Activated T-cell treated with anti-CD3 and anti-CD28 coated beads for 4 hours (primary cell): ENCODE data around the gene DNM3.

Source experiments
- DNase-seq: peaks from one replicate; pipeline ENCODE4 v3.0.0-alpha.2; 2020

The DNM3 gene

DNA sequence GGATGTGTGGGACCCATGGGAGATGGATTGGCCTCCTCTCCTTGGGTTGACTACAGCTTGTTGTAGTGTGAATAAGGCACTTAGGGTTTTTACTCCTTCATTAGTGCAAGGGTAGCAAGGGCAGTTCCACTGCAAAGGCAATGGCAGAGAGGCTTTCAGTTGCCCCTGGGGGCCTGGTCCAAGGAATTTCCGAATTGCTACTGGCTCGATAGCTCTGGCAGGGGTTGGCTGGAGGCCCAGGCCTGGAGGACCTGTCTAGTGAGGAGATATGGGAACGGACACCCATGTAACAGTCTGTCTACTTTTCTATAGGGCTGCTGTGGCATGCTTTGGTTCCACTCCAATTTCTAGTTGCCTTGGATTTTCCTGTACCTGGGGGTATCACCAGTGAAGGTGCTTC lies 360.3 kb downstream of the DNM3 start:
- no peak for DNase-seq

DNA sequence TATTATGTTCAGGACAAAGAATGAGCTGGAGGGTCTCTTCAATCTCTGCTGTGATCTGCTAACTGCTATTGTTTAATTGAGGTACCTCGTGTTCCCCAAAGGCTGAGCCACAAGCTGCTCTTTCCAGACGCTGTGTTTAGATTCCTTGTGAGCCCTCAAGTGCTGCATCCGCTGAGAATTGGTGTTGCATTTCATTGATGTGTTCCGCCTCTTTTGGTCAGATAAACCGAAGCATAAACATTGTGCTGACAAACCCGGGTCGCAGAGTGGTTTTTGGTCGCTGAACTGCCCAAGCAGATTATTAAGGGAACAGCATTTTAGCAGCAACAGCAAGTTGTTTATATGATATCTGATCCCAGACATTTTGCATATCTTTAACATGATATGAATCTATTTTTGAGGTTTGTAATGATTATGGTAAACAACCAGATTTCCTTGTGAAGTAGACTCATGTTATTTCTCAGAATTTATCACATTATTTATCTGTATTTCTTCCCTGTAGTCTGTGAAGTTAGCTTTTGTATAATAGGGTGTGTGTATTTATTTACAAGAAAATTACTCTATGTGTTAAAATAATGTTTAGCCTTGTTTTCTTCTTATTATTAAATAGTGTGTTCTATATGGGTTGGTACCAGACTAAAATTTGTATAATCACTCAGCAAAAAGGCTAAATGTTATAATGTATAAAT lies 362.0 kb downstream of the DNM3 start:
- DNase-seq = no peak

DNA sequence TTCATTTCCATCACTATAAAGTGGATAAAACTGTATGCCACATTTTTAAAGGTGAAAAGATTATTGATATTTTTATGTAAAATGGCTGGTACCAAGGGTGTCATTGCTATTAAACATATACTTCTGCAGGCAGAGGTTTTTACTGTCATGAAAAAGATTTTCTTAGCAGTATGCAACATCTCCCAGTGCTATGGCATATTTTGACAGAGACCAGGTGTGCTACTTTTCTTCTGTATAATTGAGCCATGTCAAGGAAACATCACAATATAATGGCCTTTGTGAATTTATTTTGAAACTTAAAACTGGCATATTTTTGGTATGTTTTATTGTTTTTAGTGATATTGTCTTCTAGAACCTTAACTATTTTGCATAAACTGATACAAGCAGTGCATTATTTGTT lies 362.6 kb downstream of the DNM3 start:
- no peak for DNase-seq

DNA sequence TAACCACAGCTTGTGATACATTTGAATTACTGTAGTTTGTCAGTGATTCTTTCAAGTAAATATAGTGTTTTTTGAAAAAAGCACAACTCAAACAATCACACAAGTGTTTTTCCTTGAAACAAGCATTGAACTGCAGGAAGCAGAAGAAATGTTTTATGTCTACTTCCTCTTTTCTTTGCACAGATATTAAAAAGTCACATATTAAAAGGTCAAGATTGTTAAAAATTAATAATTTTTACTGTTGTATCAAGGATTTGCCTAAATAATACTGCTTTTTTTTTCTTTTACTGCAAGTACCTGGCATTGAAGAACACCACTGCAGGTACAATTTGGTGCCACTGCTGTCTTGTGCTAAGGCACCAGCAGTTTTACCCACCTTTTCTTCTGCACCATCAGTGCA lies 365.0 kb downstream of the DNM3 start:
- DNase-seq = no peak

DNA sequence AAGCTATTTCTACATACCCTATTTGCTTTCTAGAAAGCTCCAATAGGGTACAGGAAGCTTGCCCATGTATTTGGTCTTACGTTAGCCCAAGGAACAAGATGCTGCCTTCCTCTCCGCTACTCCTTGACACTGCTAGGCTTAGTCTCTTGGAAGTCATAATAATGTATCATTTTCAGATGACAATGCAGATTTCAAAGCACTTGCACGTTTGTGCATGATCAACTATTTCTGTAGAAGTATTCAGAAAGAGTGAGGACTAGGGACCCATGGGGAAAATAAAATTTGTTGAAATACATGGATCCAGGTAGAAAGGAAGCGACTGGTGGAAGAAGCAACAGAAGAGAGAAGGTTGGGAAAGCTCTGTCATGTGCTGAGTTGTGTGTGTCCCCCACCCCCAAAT lies 367.3 kb downstream of the DNM3 start:
- no peak for DNase-seq

DNA sequence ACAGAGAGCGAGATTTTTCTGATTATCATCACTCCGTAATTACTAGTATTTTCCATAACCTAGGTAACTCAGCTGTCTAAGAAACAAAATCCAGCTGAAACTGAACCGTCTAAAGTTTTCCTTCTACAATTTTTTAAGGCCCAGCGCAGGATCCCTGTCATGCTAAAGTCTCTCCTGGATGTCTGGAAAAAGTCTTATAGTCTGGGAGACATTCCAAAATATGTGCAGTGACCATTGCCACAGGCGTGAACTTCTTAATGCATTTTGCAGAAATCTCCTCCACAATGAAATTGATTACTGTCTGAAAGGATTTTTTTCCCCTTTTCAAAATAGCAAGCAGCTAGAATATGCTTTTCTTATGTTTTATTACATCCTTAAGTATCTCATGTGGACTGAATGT lies 369.9 kb downstream of the DNM3 start:
- no peak for DNase-seq

DNA sequence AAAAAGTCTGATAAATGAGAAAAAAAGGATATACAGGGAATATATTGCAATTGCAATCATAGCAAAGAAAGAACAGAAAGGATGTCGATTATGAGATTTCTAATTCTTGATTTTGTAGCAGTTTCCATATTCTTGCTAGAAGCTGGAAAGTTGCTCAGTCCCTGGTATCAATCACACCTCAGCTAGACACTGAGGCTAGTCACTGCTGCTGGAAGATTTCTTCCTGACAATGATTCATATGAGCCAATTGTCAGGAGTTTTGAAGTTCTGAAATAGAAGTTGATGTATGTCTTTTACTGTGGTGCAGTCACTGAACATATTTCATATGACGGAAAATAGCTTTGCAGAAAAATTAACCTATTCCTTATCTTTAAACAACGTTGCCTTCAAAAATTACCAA lies 370.8 kb downstream of the DNM3 start:
- no peak for DNase-seq

DNA sequence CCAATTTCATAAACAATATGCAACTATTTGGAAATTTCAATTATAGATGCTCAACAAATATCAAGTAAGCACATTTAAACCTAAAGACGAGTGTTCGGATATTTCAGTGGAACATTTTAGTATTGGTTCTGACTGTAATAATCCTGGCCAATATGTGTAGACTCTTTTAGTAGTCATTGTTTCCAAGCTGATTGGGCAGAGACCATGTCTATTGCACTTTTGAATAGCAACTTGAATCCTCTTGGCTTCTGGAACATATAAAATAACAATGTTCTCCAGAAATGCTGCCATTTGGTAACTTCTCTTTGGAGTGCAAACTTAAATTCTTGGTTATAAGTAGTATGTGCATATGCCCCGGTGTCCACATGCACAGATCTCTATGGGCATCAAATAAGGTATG lies 373.7 kb downstream of the DNM3 start:
- DNase-seq = no peak

DNA sequence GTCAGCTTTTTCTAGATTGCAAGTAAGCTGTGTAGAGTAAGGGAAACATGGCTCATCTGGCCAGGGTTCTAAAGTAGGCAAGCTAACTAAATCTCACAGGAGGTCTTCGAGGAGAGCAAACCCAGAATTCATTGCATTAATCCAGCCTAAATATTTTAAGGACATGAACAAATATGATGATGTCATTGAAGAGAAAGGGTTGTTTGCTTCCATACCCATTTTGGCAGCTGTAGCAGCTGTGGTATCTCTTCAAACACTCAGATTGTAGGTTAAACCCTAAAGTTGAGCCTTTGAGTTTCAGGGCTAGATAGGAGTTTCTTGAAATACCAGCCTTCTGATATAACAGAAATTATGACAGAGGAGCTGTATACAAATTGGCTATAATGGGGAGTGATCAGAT lies 378.7 kb downstream of the DNM3 start:
- DNase-seq = no peak

DNA sequence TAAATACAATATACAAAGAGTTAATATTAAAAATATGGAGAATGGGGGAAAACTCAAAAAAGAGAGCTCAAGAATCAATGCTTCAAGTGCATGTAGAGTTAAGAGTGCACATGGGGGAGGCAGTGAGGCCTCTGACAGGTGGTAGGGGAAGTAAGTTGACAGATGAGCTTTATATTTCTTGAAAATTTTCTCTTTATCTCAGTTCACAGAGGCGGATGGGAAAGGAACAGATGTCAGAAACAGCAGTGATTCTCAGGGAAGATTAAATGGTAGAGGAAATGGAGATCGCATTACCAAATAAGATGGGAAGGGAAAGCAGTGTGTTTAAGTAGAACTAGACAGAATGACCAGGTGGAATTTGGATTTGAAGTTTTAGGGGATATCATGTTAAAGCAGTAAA lies 379.1 kb downstream of the DNM3 start:
- DNase-seq = no peak

DNA sequence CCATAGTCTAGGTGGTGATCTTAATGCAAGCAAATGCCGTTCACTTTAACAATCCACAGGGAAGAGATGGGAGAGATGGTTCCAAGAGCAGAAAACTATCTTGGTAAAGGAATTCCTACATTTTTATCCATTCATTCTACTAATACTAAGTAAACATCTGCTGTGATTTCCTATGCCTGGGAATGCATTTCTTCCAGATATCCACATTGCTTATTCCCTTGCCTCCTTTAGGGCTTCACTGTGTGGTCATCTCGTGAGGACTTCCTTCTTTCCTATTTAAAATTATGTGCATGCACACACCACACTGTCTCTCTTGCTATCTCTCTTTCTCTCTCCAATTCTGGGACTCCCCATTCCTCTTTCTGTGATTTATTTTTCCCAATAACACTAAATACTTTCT lies 380.1 kb downstream of the DNM3 start:
- DNase-seq = no peak

DNA sequence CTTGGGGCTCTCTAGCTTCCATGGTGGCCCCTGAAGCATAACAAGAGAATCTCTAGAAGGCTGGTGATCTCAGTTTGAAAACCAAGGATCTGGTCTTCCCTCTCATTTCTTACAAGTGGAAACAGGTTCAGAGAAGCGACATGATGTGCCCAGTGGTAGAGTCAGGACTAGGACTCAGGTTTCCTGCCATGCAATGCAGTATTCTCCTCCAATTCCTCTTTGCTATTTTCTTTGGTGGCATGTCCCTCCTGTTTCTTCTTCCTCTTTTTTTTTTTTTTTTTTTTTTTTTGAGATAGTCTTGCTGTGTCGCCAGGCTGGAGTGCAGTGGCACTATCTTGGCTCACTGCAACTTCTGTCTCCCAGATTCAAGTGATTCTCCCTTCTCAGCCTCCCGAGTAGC lies 383.6 kb downstream of the DNM3 start:
- DNase-seq = no peak

DNA sequence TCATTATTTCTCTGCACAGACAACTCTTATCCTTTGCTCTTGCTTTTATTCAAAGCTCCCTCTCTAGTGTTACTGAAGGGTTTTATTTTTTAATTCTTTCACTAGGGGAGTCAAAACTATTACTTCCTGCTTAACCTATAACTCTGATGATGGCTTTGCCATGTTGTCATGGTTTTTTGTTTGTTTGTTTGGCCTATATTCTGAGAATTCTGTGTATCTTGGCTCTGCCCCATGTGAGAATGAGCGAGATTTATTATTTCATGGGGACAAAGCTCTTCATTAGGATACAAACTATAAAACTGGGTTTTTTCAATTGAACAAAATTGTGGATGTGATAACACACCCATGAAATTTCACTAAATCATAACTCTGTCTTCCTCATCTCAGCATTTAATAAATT lies 388.6 kb downstream of the DNM3 start:
- DNase-seq = no peak

DNA sequence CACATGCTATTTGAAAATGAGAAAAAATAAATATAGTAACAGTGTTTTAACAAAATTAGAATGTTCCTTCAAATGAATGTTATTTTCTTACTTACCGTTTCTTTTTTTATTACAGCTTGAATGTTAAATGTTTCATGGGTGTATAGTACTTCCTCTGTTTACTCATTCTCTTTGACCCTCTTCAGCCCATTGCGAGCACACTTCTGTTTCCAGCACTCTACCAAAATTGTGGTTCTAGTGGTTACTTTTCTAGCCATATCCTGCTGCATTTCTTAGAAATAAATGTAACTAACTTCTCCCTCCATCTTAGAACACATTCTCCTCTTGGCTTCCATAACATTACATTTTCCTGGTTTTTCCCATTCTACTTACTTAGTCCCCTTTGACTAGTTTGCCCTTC lies 389.2 kb downstream of the DNM3 start:
- DNase-seq = no peak

DNA sequence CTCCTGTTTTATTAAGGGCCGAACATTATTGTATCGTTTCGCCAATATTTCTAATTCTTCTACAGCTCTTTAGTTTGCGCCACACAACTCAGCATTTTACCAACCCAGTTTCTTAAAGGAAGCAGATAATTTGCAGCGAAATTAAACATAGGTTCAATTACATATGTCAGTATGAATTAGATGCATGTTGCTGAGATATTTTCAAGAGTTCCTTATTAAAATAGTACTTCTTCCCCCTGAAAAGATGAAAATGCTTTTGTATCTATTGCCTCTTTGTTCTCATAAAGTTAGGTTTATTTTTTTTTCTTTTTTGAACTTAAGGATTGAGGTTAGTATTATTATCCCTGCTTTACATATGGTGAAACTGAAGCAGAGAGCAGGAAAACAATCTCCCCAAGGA lies 395.7 kb downstream of the DNM3 start:
- DNase-seq = no peak

DNA sequence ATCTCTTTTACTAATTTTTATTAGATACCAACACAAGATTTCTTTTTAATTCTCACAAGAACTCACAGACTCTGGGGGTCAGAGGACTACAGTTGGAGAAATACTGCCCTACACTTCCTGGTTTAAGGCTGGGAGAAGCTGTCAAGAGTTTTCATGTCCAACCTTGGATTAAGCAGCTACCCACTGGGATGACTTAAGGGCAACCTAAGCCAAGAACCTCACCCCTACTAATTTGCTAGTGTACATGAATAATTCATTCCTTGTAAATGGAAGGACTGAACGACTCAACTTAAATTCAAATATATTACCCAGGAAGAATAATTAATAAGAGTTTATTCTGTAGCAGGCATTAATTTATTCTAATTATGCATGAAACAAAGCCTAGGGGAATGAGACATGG lies 396.9 kb downstream of the DNM3 start:
- no peak for DNase-seq

DNA sequence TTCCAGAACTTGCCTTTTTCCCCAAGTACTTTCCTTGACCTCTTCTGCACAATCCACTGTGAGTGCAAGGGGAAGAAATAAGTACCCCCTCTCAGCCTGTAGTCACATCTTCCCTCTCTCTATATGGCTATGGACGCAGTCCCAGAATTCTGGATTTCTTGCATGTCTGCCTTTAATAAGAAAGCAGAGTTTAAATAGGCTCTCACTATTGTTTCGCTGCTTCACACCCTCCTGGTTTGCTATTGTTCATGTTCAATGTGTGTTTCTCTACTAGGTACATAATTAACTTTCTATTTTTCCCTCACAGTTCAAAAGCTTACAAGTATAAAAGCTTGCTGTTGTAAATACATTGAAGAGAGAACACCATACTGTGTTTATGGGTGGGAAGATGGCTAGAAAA lies 397.7 kb downstream of the DNM3 start:
- DNase-seq = no peak

DNA sequence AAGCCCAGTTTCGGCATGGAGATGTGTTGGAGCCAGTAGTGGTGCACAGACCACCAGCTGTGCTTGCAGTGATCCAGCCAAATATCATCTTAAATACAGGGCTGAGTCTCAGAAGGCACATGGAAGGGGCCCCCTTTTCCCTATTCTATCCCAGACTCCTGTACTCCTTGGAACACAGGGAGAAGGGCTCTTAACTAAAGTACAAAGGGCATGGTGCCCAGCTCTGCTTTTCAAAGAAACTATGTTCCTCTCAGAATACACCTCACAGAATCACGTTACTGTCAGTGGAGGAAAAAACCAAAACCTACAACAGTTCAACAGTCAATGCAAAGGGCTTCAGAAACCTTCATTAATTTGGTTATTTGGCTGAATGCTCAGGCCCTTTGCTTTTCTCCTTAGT lies 398.6 kb downstream of the DNM3 start:
- no peak for DNase-seq

DNA sequence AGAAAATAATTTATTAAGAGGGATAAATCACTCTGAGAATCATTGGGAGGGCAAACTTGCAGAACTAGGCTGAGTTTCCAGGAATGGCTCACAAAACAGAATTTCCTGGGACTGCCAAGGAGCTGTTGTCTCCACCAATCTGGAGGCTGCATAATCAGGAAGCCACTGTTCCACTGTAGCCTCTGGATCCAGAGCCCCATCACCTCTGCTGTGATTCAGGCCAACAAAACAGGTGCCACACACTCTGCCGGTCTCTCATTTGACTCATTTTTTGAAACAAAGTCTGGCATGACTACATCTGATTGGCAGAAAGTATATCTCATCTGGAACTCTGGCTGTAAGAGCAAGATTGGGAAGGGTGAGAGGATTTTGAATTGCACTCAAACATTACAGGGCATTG lies 400.2 kb downstream of the DNM3 start:
- DNase-seq = no peak

DNA sequence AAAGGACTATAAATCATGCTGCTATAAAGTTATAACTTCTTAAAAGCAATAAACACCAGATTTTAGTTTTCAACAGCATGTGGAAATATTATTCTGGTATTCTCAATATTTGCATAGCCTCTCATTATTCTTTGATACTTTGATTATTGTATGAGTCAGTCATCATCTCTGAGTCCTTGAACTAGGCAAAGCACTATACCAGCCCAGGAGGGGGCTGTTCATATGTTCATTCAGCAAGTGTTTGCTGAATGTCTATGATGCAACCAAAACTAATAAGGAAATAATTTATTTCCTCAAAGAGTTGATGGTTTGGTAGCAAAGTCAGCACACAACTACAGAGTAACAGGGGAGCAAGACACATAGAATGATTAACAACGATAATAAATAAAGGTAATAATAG lies 403.6 kb downstream of the DNM3 start:
- no peak for DNase-seq

DNA sequence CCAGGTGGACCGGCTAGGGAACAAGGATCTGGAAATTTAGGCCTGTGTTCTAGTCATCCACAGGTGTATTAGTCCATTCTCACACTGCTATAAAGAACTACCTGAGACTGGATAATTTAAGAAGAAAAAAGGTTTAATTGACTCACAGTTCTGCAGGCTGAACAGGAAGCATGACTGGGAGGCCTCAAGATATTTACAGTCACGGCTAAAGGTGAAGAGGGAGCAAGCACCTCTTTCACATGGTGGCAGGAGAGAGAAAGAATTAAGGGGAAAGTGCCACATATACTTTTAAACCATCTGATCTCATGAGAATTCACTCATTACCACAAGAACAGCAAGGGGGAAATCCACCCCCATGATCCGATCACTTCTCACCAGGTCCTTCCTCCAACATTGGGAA lies 404.5 kb downstream of the DNM3 start:
- no peak for DNase-seq

DNA sequence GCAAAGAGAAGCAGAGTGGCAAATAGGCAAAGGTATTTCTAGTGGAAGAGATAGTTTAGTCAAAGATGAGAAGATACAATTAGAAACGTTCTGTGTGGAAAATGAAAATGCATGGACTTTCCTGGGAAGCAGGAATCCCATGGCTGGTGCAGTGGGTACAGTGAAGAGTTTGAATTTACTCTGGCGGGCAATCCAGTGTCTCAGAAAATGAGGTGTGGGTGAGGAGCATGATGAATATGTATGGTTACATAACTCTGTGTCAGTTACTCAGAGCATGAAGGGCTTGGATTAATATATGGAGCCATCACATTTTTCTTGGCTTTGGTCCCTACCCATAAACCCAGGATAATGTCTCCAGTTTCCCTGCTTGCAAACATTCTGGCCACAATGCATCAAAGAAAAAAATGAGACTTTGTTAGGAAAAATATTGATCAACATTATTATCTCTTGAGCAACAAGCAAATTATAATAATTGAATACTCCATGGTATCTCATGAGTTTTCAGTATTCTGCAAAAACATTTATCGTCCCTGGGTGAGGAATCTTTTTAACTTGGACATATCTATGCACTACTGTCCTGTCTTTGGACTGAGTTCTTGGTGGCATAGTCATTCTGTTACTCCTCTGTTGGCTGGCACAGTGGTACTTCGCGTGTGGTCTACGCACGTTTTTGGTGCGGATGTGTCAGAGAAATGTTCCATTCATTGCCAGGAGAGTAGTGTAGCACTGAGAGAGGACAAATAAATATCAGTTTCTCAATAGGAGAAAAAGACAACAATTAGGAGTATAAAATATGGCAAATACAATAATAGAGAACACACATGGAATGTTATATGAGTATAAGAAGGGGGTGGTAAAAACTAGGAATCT lies 405.5 kb downstream of the DNM3 start:
- no peak for DNase-seq

DNA sequence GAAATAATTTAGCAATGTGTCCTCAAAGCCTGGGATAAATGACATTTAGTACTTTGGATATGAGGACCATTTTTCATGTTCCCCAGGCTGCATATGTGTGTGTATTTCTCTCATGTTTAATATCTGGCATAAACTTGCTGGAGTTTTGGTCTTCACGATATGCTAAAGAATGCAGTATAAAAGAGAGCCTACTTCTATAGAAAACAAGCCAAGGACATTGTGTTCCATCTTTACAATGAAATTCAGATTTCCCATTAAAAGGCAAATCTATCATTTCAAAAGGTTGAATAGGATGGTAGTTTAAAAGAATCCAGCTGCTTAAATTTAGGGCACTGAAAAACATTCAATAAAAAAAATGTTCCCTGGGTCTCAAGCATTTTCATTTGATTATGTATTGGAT lies 410.2 kb downstream of the DNM3 start:
- DNase-seq = no peak

DNA sequence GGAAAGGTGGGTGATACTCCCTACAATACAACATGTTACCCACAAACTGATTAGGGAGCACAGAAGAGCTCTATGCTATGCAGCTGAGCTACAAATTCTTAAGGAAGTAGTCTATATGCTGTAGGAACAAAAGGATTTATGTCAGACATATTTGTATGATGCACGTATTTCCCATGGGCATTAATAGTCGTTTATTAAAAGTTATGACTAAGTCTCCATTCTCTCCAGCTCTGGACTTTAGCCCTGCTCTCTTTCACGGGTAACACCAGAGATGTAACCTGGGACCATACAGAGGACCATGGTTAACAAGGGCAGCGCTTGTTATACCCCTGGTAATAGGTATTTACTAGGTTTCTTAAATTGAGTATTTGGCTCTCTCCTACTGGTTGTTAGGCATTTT lies 411.0 kb downstream of the DNM3 start:
- DNase-seq = no peak

DNA sequence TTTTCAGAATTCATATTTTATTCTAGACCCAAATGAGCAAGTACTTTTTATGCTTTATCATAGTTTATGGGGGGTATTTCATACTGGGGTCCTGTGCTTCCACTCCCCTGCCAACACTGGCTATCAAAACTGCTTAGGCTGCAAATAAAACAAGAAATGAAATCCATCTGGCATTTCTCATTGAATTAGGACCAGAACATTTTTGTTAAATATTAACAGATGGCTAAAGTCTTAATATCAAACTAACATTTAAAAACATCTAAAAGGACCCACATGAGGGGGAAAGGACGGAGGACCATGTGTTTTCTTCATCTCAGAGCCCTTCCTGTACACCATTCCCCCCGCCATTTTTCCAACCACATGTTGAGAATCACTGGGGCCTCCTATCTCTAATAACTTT lies 411.7 kb downstream of the DNM3 start:
- no peak for DNase-seq
